ENCODE measurements around the gene RUVBL2.

The RUVBL2 gene

DNA sequence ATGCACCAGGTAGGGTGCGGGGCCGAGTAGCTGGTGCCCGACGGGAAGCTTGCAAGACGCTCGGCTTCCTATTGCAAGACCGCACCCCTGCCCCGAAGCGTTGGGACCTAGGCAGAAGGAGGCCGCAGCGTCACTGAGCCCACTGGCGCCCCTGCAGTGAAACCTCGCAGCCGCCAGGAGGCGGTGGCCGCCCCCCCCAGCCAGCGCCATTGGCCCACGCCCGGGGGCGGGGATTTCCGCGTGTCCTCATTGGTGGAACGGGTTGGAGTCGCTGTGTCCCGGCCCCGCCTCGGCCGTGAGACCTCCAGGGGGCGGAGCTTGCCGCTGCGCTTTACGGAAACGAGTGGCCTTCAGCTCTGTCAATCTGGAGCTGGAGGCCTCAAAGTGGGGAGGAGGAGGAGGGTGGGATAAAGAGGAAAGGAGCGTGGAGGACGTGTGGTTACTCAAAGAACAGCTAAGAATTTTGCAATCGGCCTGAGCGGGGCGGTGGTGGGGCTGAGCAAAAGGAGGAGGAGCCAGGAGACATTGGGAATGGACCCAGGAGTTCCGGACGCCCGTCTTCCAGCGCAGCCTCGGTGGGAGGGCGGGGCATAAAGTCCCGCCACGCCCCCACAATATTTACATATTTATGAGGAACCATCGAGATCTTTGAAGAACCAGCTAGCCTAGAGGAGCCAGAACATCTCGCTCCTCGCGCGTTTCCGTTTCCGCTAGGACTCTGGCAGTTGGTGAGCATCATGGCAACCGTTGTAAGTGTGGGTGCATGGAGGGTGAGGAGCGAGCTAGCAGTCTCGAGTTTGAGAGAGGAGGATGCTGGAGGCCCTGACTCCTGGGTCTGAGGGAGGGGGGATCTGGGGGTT is at the start of gene RUVBL2, which contains the start of gene GYS1:
TSS of gene RUVBL2 (plus strand) at position 713 of the 860 bp plus-strand sequence. CDS start at position 738, 25 bp downstream.
TSS of gene GYS1 (minus strand) at position 135 of the 860 bp plus-strand sequence. CDS start 197 bp downstream, outside the sequence.
- ATAC-seq (replicated peaks) (peak; percentile 94), DNase-seq (peak; percentile 99)
- Mint-ChIP-seq H3K4me1 (peaks cover 34 to 67% of the 10 kb centered on the region in 2 donors), H3K4me3 (peak within 1 kb of the TSS; percentile 90 to 92), H3K36me3 (peaks cover 42 to 57% of the 10 kb centered on the region in 2 donors), H3K9me3 (no peaks in the 10 kb centered on the region), H3K27ac (peak within 1 kb of the TSS; percentile 93), H3K27me3 (no peaks in the 10 kb centered on the region)

DNA sequence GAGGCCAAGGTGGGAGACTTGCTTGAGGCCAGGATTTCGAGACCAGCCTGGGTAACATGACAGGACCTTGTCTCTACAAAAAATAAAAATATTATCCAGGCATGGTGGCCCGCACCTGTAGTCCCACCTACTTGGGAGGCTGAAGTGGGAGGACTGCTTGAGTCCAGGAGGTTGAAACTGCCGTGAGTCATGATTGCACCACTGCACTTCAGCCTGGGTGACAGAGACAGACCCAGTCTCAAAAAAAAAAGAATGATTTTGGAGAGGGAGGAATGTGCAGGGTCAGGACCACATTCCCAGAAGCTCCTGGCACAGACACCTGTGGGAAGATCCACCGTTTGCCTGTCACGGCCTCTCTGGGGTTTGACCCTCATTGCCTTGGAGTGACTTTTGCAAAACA is 48.3 kb upstream of the RUVBL2 start:
- DNase-seq (no peak), ATAC-seq (replicated peaks) (no peak)
- no peak overlapping the region for H3K27ac Mint-ChIP-seq
- peaks cover 3 to 7% of the 10 kb centered on the region in 2 donors for H3K36me3 Mint-ChIP-seq
- H3K4me3 Mint-ChIP-seq: no peak overlapping the region
- peaks cover 4 to 5% of the 10 kb centered on the region in 2 donors for H3K9me3 Mint-ChIP-seq
- H3K4me1 Mint-ChIP-seq: no peaks in the 10 kb centered on the region
- H3K27me3 Mint-ChIP-seq: no peaks in the 10 kb centered on the region

GRCh38 chr19:48945817-48946216 is 47.9 kb upstream of the RUVBL2 start:
- H3K27me3 Mint-ChIP-seq: no peaks in the 10 kb centered on the region
- no peak for ATAC-seq (replicated peaks)
- H3K27ac Mint-ChIP-seq: no peak overlapping the region
- no peak for DNase-seq
- peaks cover 3 to 7% of the 10 kb centered on the region in 2 donors for H3K36me3 Mint-ChIP-seq
- H3K4me1 Mint-ChIP-seq: no peaks in the 10 kb centered on the region
- no peak overlapping the region for H3K4me3 Mint-ChIP-seq
- peaks cover 4 to 5% of the 10 kb centered on the region in 2 donors for H3K9me3 Mint-ChIP-seq

DNA sequence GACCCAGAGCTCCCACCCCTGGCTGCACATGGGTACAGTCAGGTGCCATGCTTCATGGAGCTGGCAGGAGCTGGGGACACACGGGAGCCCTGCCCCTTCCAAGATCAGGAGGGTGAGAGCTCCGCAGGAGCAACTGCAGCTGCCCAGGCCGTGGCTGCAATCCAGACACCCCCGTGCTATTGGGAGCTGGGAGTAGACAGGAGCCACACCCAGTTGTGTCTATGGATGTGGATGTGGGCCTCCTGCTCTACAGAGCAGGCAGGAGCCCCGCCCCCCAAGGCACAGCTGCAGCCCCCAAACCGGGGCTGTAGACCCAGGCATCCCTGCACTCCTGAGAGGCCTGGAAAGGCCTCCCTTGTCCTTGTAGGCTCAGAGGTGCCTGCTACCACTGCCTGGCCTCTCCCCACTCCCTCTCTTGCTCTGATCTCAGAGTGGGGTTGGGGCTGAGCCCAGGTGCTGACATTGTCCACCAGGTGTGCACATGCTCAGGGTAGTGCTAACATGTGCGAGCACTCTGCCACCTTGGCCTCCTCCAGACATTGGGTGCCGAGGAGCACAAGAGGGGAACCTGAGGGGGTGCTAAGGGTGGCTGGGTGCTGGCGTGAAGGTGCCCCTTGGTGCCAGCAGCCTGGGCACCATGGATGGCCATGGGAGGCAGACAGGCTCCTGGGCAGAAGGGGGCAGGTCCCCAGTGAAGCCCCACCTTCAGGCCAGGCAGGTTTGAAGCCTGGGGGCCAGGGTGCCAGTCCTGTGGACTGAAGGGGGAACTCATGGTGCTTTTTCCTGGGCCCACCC is 47.0 kb upstream of the RUVBL2 start:
- peaks cover 2 to 4% of the 10 kb centered on the region in 2 donors for H3K9me3 Mint-ChIP-seq
- H3K36me3 Mint-ChIP-seq: peaks cover 3 to 5% of the 10 kb centered on the region in 2 donors
- no peaks in the 10 kb centered on the region for H3K4me1 Mint-ChIP-seq
- no peak for ATAC-seq (replicated peaks)
- no peak overlapping the region for H3K27ac Mint-ChIP-seq
- H3K4me3 Mint-ChIP-seq: no peak overlapping the region
- no peaks in the 10 kb centered on the region for H3K27me3 Mint-ChIP-seq
- no peak for DNase-seq

DNA sequence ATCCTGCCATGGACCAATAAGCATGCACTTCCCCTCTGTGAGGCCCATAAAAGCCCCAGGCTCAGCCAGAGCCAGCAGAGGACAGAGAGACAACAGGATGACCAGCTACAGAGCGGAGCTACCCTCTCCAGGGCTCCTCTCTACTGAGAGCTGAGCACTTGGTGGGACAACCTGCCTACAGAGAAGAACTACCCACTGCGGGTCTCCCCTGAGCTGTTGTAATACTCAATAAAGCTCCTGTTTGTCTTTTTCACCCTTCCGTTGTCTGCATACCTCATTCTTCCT is 46.5 kb upstream of the RUVBL2 start:
- Mint-ChIP-seq H3K9me3 (peaks cover 2 to 4% of the 10 kb centered on the region in 2 donors), H3K36me3 (peaks cover 3 to 5% of the 10 kb centered on the region in 2 donors), H3K27ac (no peak overlapping the region), H3K27me3 (no peaks in the 10 kb centered on the region), H3K4me1 (no peaks in the 10 kb centered on the region), H3K4me3 (no peak overlapping the region)
- DNase-seq: no peak
- ATAC-seq (replicated peaks): no peak

- H3K27ac Mint-ChIP-seq: no peak overlapping the region
- H3K36me3 Mint-ChIP-seq: peaks cover 4 to 5% of the 10 kb centered on the region in 2 donors
- H3K4me3 Mint-ChIP-seq: no peak overlapping the region
Measured at GRCh38 chr19:48950159-48950558, 43.5 kb upstream of the RUVBL2 start.

GRCh38 chr19:48950830-48951519 is 42.7 kb upstream of the RUVBL2 start:
- peaks cover 9 to 13% of the 10 kb centered on the region in 2 donors for H3K4me1 Mint-ChIP-seq
- DNase-seq (no peak), ATAC-seq (replicated peaks) (no peak)
- H3K4me3 Mint-ChIP-seq: no peak overlapping the region
- H3K9me3 Mint-ChIP-seq: peaks cover 2 to 4% of the 10 kb centered on the region in 2 donors
- peaks cover 7 to 9% of the 10 kb centered on the region in 2 donors for H3K36me3 Mint-ChIP-seq
- no peaks in the 10 kb centered on the region for H3K27me3 Mint-ChIP-seq
- H3K27ac Mint-ChIP-seq: no peak overlapping the region

More at GRCh38 chr19:48950159-48950558, 43.5 kb upstream of the RUVBL2 start:
- H3K27me3 Mint-ChIP-seq: no peaks in the 10 kb centered on the region
- no peak for ATAC-seq (replicated peaks)
- DNase-seq: no peak
- peaks cover 3 to 5% of the 10 kb centered on the region in 2 donors for H3K4me1 Mint-ChIP-seq
- H3K9me3 Mint-ChIP-seq: peaks cover 2 to 4% of the 10 kb centered on the region in 2 donors

DNA sequence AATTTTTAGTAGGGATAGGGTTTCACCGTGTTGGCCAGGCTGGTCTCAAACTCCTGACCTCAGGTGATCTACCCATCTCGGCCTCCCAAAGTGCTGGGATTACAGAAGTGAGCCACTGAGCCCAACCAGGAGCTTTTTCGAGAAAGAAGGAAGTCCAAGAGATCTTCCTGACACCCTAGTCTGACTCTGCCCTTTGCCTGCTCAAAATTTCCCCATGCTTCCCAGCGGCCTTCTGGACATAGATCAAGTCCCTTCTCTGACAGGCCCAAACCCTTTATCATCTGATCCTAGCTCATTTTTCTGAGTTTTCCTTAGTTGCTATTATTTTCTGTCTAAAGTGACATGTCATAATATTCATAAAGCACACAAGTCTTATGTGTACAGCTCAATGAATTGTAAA is 40.5 kb upstream of the RUVBL2 start:
- no peak overlapping the region for H3K4me3 Mint-ChIP-seq
- no peak for ATAC-seq (replicated peaks)

GRCh38 chr19:48953990-48954594 is 39.6 kb upstream of the RUVBL2 start:
- no peaks in the 10 kb centered on the region for H3K27me3 Mint-ChIP-seq
- no peak for DNase-seq

More for the DNA sequence above, 40.5 kb upstream of the RUVBL2 start:
- Mint-ChIP-seq H3K27me3 (no peaks in the 10 kb centered on the region), H3K9me3 (no peaks in the 10 kb centered on the region), H3K27ac (no peak overlapping the region), H3K36me3 (peaks cover 16 to 29% of the 10 kb centered on the region in 2 donors), H3K4me1 (peaks cover 17 to 27% of the 10 kb centered on the region in 2 donors)
- DNase-seq: no peak

DNA sequence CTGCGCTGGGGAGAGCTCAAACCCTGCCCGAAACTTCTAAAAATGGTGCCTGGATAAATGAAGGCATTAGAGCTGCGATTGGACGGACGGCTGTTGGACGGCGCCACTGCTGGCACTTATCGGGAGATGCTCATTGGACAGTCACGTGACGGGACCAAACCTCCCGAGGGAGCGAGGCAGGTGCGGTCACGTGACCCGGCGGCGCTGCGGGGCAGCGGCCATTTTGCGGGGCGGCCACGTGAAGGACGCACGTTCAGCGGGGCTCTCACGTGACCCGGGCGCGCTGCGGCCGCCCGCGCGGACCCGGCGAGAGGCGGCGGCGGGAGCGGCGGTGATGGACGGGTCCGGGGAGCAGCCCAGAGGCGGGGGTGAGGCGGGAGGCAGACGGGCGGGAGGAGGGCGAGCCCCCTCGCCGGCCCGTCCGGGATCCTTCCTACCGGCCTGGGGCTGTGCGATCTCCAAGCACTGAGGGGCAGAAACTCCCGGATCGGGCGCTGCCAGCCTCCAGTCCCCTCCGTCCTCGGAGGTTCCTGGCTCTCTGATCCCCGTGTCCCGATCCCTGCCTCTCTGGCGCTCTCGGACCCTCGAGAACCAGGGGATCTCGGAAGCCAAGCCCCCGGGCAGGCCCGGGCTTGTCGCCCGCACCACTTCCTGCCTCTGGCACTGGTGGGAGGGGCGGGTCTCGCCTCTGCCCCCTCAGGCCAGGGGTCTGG is 38.9 kb upstream of the RUVBL2 start, which contains the start of gene BAX:
TSS of gene BAX (plus strand) at position 281 of the 713 bp plus-strand sequence. CDS start at position 335, 54 bp downstream.
- Mint-ChIP-seq H3K4me1 (peaks cover 19 to 37% of the 10 kb centered on the region in 2 donors), H3K27me3 (no peaks in the 10 kb centered on the region), H3K4me3 (peak within 1 kb of the TSS; percentile 92 to 94), H3K36me3 (peaks cover 21 to 38% of the 10 kb centered on the region in 2 donors), H3K9me3 (no peaks in the 10 kb centered on the region), H3K27ac (peak within 1 kb of the TSS; percentile 97)
- DNase-seq (peak; percentile 96), ATAC-seq (replicated peaks) (peak; percentile 92 to 94)

More at GRCh38 chr19:48953990-48954594, 39.6 kb upstream of the RUVBL2 start:
- Mint-ChIP-seq H3K36me3 (peaks cover 21 to 36% of the 10 kb centered on the region in 2 donors), H3K4me3 (peak overlapping the region; percentile 87 to 92), H3K9me3 (no peaks in the 10 kb centered on the region), H3K4me1 (peaks cover 19 to 35% of the 10 kb centered on the region in 2 donors), H3K27ac (peak overlapping the region; percentile 87)
- no peak for ATAC-seq (replicated peaks)

GRCh38 chr19:48955308-48955958 is 38.3 kb upstream of the RUVBL2 start:
- ATAC-seq (replicated peaks) (no peak), DNase-seq (no peak)
- Mint-ChIP-seq H3K27ac (peak overlapping the region; percentile 97), H3K27me3 (no peaks in the 10 kb centered on the region), H3K4me3 (peak overlapping the region; percentile 92 to 94), H3K9me3 (no peaks in the 10 kb centered on the region), H3K36me3 (peaks cover 21 to 39% of the 10 kb centered on the region in 2 donors), H3K4me1 (peaks cover 19 to 37% of the 10 kb centered on the region in 2 donors)

- ATAC-seq (replicated peaks) (no peak), DNase-seq (no peak)
- H3K9me3 Mint-ChIP-seq: peaks cover 0 to 2% of the 10 kb centered on the region in 2 donors
- H3K4me3 Mint-ChIP-seq: no peak overlapping the region
- no peaks in the 10 kb centered on the region for H3K27me3 Mint-ChIP-seq
- peaks cover 37 to 60% of the 10 kb centered on the region in 2 donors for H3K4me1 Mint-ChIP-seq
- H3K27ac Mint-ChIP-seq: no peak overlapping the region
- H3K36me3 Mint-ChIP-seq: peaks cover 33 to 58% of the 10 kb centered on the region in 2 donors
Measured at GRCh38 chr19:48958006-48958405, 35.7 kb upstream of the RUVBL2 start.

Measured in stimulated activated naive B cell treated with anti-CD40 and anti-IgM and Interleukin-4, amounts not matched to agents 10 μg/mL and 1 μg/mL and 100 μg/mL, for 72 hours (primary cell).